ENCODE measurements around the gene DENND1B.

- TF ChIP-seq POLR2AphosphoS5 (IDR thresholded peaks at IDR 0.05; ENCODE audit: low read depth, low read length) (no peak), USF2 (IDR thresholded peaks at IDR 0.05; ENCODE audit: low read length) (no peak), CTCF (IDR thresholded peaks at IDR 0.05; ENCODE audit: control extremely low read depth in 1 of 3, insufficient read depth in 1 of 3, low read depth in 1 of 3, low read length in 3 of 3) (no peak)
Observed at GRCh38 chr1:197585809-197586208, 189.5 kb downstream of the DENND1B start.

All from H1 (cell line).